HG03558 (cell line): ENCODE measurements around the gene ECHS1.
"Not testable (repeated sequence)": the region's sequence is repeated elsewhere in the genome, so short reads cannot be mapped to it uniquely, and the experiment has no call there.

Experiments
- ATAC-seq: cut with Tn5 transposase; IDR thresholded peaks from one replicate; pipeline ENCODE4 v1.9.1; 2021; ENCODE audit warnings: moderate number of reproducible peaks; ENCODE audit not compliant: unreplicated experiment; ENCODE audit errors: extremely low read depth

ECHS1 gene

DNA sequence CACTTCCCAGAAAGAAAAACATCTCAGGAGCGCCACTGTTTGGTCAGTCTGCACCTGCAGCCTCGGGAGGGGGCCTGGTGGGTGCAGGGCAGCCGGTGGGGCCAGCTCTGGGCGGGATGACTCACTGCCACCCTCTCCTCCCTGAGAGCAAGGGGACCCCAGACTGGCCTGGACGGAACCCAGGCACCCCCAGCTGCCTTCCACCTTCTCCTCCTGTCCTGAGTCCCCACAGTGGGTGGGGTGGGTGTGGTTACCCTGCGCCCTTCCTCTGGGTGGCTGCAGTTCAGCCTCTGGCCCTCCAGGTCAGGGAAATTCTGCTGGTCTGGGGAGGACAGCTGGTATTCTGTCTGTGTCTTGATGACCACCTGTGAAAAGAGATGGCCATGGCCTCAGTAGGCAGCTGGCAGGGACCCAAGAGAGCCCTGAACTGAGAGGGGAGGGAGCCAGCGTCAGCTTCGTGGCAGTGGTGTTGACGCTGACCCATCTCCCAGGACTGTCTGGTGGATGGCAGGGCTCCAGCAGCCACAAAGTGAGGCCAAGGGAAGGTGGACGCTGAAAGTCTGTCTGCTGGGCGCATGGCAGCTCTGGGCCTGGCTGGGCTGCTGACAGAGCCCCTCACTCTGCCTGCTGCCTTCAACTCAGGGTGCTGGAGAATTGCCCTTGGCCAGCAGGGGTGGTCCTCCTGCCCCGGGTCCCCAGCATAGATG is 45.4 kb downstream of the ECHS1 start:
- ATAC-seq = no peak

DNA sequence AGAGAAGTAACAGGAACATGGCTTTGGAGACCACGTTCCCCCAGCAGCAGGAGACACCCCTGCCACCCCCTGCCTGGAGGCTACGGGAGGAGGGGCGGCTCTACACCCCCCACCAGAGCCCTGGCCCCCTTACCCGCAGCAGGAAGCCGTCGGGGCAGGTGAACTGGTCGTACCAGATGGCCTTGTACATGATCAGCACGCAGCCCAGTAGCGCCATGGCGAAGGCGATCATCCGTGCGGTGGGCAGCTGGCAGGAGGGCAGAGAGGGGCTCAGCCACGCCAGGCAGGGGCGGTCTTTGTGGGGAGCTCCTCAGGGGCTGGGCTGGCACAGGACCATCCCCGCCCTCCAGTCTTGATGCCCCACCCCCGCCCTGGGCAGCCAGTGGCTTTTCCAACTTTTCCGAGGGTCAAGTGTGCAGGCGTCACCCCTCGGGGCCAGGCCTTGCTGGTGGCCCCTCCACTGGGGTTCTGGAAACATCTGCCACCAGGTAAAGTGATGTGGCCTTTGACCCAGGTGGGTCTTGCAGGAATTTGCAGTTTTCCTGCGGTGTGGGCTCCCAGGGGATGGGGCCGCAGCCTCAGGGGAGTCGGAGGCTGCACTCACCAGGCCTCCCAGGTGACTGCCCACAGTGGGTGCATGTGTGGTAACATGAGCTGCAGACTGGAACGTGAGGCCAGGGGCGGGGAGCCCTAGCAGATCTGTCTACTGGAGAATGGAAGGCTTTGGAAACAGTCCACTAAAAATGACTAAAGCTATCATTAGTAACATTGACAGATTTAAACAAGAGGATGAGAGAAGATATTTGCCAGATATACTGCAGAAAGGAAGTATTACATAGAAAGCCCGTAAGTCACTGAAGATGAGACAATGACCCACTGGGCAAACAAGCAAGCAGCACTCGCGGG is 46.2 kb downstream of the ECHS1 start:
- ATAC-seq = no peak

DNA sequence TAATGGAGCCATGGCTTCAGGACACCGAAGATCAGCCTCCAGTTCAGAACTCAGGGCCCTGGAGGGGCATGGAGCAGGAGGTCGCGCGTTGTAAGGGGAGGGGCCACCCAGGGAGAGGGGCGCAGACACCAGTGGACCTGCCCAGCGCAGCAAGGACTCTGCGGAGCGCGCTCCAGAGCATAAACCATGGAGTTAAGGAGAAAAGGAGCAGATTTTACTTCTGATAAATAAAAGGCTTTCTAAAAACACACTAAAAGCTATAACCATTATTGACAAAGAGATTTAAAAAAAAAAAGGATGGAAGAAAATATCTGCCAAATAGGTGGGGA is 47.0 kb downstream of the ECHS1 start:
- ATAC-seq = no peak

DNA sequence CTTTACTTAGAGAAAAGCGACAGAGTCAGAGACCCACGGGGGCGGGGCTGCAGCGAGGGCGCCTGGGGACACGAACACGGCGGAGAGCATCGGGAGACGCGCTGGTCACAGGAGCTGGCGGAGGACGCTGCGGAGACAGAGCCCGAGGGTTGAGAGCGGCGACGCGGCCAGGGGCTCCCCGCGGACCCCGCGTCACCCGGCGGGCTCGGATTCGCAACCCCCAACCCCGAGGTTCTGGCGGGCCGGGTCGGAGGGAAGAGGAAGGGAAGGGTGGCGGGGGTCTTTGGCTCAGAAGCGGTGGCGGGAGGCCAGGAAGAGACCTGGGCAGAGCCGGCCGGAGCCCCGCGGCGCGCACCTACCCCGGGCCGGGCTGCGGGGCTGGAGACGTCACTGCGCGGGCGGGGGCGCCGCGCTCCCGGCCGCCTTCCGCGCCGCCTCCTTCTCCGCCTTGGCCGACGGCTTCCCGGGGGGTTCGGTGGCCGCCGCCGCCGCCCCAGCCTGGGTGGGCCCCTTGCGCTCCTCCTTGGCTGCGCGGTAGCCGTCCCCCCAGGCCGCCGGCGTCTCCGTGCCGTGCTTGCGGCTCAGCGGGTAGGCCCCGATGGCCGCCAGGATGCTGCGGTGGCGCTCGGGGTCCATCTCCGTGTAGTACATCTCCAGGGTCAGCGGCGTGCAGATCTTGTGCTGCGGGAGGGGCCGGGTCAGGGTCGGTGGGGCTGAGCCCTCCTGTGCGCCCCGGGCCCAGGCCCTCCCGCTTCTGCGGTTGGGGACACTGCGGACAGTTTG is 47.5 kb downstream of the ECHS1 start:
- ATAC-seq = no peak

DNA sequence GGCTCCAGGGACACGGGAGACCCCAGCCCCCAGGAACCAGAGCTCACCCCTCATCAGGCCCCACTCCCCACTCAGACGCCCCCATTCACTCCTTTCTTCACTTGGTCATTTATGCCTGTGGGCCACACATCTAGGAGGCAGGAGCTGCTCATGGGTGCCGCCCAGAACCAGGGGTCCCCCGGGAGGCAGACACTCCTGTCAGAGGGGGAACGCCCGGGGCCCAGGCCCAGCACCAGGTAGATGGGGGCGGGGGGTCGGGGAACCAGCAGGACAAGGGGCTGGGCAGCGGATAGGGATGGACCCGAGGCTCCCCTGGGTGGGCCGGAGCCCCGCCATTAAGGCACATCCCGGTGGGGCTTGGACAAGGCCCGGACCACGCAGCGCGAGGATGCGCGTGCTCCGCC is 48.3 kb downstream of the ECHS1 start:
- no peak for ATAC-seq

DNA sequence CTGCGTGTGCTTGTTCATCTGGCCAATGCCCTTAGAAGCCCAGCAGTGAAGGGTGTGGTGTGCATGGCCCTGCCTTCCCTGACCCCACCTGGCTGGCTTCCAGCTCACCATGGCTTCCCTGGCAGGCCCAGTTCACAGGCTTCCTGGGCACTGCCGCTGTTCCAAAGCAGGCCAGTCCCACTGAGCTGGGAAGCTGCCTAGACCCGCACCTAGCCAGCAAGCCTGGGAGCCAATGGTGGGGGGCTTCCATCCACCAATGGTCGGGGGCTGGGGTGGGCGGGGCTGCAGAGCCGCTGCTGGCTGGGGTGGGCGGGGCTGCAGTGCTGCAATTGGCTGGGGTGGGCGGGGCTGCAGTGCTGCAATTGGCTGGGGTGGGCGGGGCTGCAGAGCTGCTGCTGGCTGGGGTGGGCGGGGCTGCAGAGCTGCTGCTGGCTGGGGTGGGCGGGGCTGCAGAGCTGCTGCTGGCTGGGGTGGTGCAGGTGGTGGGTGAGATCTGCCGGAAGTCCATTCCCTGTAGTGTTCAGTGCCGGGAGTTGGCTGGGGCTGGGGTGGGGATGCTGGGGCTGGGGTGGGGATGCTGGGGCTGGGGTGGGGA is 48.9 kb downstream of the ECHS1 start:
- ATAC-seq = no peak

DNA sequence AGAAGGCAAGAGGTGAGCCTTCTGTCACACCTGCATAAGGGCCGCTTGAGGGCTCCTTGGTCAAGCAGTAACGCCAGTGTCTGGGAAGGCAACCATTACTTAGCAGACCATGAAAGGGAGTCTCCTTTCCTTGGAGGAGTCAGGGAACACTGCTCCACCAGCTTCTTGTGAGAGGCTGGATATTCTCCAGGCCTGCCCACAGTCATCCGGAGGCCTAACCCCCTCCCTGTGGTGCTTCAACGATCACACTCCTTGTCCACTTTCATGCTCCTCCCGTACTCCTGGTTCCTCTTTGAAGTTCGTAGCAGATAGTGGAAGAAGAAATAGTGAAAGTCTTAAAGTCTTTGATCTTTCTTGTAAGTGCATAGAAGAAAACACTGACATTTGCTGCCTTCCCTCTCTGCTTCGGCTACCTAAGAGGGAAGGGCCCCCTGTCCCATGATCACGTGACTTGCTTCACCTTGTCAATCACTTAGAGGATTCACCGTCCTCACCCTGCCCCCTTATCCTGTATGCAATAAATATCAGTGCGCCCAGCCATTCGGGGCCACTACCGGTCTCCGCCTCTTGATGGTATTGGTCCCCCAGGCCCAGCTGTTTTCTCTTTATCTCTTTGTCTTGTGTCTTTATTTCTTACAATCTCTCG is 51.0 kb downstream of the ECHS1 start:
- ATAC-seq = not testable (repeated sequence)

DNA sequence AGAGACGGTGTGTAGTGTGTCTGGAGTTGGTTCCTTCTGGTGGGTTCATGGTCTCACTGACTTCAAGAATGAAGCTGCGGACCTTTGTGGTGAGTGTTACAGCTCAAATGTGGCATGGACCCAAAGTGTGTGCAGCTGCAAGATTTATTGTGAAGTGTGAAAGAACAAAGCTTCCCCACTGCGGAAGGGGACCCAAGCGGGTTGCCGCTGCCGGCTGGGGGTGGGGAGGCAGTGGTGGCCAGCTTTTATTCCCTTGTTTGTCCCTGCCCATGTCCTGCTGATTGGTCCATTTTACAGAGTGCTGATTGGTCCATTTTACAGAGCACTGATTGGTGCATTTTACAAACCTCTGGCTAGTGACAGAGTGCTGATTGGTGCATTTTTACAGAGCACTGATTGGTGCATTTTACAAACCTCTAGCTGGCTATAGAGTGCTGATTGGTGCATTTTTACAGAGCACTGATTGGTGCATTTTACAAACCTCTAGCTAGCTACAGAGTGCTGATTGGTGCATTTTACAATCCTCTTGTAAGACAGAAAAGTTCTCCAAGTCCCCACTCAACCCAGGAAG is 52.2 kb downstream of the ECHS1 start:
- not testable (repeated sequence) for ATAC-seq

DNA sequence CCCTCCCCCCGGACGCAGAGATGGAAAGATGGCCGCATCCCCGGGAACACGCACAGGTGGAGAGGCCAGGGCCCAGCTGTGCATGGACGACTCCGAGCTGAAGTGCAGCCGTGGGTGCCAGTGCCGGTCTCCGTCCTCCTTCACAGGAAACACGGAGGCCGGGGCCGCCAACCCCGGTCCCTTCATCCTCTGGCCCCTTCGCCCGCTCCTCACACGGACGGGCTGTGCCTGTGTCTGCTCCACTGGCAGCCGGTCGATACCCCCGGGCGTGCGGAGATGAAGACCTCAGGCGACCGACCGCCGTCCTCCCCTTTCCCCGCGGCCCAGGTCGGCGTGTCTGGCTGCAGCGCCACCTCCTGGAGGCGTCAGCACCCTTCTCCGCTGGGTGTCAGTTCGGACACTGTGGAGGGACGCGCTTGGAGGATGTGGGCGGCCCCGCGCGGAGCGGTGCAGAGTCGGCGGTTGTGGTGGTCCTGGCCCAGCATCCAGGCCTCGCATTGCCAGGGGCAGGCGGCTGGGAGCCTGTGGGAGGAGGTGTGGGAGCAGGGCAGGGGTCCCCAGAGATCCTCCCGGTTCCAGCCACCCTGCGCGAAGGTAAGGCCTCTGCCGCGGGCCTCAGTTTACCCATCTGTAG is 54.5 kb downstream of the ECHS1 start:
- no peak for ATAC-seq

DNA sequence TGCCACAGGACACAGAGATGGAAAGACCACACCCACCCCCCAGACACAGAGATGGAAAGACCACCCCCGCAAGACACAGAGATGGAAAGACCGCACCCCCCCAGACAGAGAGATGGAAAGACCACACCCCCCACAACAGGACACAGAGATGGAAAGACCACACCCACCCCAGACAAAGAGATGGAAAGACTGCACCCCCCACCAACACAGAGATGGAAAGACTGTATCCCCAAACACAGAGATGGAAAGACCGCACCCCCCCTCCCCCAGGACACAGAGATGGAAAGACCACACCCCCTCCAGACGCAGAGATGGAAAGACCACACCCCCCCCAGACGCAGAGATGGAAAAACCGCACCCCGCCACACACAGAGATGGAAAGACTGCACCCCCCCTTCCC is 56.4 kb downstream of the ECHS1 start:
- ATAC-seq = no peak

DNA sequence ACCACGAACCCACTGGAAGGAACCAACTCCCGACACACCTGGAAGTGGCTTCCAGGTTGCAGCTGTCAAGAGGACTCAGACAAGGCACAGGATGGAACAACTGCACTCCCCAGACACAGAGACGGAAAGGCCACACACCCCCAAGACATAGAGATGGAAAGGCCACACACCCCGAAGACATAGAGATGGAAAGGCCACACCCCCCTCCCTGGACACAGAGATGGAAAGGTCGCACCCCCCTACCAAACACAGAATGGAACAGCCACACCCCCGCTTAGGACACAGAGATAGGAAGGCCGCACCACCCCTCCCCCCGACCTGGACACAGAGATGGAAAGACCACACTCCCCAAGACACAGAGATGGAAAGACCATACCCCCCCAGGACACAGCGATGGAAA is 56.9 kb downstream of the ECHS1 start:
- no peak for ATAC-seq

DNA sequence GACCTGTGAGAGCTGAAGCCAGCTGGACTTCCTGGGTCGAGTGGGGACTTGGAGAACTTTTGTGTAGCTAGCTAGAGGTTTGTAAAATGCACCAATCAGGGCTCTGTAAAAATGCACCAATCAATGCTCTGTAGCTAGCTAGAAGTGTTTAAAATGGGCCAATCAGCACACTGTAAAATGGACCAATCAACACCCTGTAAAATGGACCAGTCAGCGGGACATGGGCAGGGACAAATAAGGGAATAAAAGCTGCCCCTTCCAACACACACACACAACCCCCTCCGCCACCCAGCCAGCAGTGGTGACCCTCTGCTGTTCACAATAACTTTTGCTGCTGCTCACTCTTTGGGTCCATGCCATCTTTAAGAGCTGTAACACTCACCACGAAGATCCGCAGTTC is 57.3 kb downstream of the ECHS1 start:
- ATAC-seq = no peak

DNA sequence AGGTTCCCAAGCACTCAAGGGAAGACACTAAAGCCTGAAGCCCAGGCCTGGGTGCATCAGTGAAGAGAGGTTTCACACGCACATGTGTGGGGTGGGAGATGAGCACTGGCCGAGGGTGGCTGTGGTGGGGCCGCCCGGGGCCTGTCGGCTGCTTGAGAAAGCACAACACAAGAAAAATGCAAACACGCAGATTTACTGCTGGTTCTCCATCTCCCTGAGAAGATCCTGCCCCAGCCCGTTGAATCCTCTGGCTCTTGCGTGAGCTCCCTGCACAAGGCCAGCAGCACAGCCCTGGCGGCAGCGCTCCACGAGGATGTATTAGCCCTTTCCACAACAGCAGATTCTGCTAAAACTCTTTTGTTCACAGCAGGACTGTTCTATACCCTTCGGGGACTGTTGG is 58.2 kb downstream of the ECHS1 start:
- no peak for ATAC-seq

DNA sequence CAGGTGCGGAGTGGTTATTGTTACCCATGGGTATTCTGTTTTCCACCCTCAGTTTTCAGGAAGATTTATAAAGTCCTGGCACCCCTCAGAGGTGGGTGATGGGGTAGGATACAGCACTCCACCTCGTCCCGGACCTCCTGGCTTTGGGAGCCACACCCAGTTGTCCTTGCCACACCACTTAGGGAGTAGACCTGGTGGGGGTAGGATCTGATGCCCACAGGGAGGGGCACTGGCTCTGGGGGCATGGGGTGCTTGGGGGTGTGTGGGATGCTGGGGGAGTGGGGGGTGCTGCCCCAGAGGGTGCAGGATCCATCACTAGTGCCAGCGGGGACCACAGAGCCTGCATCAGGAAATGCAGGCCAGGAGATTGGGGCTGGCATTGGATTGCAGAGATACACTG is 60.0 kb downstream of the ECHS1 start:
- ATAC-seq = no peak

DNA sequence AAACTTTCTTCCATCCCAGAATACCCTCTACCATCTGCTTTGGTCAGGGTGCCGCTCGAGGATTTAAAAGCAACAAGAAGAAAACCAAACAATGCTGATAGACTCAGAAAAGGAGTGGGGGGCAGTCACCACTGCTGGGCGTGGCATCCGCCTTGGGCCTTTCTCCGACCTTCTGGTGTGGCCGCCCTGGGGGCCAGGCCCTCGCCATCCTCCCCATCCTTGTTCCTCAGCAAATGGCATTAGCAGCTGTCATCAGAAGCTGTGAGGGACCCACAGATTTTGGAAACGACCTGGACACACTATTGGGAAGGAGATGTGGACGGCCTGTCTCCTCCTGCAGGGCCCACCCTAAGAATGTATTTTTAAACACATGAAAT is 60.4 kb downstream of the ECHS1 start:
- ATAC-seq = no peak
